ENCODE data around the gene LPIN1.
A peak's percentile ranks its signal among the peaks of the same experiment; 100 is the strongest.

The LPIN1 gene

GRCh38 chr2:11746376-11746806 lies at the start of gene LPIN1:
Gene LPIN1, plus strand, starts transcription at chr2:11746632. Its CDS starts 18,910 bp downstream, at chr2:11765542.
- DNase-seq = peak; percentile 67

GRCh38 chr2:11696736-11697102 lies 49.7 kb upstream of the LPIN1 start:
- no peak for DNase-seq

- DNase-seq = no peak
Measured at GRCh38 chr2:11697103-11697871, 49.1 kb upstream of the LPIN1 start.

GRCh38 chr2:11698009-11698922 lies 48.2 kb upstream of the LPIN1 start:
- no peak for DNase-seq

GRCh38 chr2:11699686-11700670 lies 46.5 kb upstream of the LPIN1 start:
- no peak for DNase-seq

GRCh38 chr2:11701206-11701605 lies 45.2 kb upstream of the LPIN1 start:
- DNase-seq = no peak

DNA sequence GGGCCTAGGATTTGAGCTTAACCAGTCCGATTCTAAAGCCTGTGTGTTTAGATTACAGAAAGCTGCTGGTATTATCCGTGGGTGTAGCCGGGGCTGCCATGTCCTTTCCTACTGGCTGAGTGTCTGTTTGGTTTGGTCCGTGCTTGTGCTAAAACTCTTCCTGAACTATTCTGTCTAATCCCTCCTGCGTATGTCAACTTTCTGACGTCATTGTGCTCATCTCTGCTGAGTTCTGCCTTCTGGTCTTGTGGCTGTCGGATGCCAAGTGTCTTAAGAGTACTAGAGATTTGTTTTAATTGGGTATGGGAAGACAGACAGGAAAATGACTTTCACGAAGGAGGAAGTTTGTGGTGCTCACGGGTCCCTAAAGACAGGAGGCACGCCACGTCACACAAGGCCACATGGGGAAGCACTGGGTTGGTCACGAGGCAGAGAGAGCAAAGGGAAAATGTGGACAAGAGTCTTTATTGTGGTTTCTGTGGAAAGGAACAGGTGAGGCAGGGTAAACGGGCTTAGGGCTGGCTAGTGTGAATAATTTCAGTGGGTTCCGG lies 44.6 kb upstream of the LPIN1 start:
- DNase-seq = no peak

DNA sequence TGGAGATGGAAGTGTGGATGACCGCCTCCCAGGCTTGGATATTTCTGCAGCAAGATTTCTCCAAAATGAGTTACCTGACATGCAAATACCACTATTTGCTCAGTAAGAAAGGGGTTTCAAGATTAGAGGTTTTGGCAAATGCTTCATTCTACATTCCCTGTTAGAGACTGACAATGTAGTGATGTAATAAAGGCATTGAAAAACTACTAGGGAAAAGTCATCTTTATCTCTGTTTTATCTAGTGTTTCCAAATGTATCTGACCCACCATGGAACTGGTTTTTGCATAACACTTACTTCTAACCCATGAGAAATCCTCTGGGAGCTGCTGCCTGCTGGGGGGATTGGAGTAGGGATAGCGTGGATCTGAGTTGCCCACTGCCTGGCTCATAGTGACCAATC lies 43.5 kb upstream of the LPIN1 start:
- no peak for DNase-seq

- no peak for DNase-seq
Measured at GRCh38 chr2:11703700-11704099, 42.7 kb upstream of the LPIN1 start.

DNA sequence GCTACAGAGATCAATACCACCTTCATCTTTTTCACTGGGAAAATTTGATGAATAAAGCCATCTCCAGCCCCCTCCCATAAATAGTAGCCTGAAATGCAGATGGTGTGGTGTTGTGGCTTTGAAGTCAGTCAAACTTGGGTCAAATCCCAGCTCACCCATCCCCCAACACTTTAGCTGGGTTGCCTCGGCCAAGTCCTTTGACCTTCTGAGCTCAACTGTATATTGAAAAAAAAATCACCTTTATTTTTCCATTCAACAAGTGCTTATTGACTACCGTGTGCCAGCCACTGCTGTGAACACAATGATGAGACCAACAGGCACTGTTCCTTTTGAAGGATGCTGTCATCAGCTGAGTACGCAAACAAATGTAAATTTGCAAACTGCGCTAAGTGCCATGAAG lies 41.4 kb upstream of the LPIN1 start:
- DNase-seq = peak; percentile 24

- DNase-seq = no peak
Measured at GRCh38 chr2:11705711-11706110, 40.7 kb upstream of the LPIN1 start.

DNA sequence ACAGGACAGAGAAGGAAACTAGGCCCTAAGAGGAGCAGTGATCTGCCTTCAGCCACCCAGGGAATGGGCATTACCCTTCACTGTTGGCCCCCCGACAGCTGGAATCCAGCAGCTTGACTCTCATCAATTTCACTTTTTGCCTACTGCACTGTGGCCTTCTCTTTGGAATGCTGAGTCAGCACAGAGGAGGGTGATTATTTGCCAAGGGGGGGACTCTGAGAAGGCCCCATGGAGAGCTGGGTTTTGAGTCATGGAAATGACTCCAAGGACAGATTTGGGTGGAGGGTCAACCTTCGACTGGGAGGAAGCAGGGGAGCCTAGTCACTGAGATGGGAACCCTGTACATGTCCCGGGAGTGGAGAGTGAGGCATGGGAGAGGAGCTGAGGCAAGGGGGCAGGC lies 38.3 kb upstream of the LPIN1 start:
- no peak for DNase-seq

DNA sequence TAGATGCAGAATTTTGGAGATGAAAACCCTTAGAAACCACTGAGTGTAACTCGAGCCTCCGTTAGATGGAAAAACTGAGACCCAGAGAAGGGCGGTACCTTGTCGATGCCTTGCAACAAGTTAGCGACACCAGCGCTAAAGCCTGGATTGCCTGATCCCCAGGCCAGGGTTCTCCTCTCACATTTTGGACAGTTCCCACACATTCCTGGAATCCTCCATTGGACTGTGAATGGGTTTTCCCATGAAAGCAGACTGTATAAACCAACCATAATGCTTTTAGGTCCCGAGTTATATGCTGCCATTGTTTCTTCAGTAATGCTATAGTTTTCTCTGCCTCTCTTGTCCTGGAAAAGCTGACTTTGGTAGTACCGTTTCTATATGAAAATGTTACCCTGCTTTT lies 37.1 kb upstream of the LPIN1 start:
- DNase-seq = no peak

GRCh38 chr2:11710210-11710609 lies 36.2 kb upstream of the LPIN1 start:
- DNase-seq = no peak

GRCh38 chr2:11710632-11711353 lies 35.6 kb upstream of the LPIN1 start:
- peak; percentile 6 for DNase-seq

DNA sequence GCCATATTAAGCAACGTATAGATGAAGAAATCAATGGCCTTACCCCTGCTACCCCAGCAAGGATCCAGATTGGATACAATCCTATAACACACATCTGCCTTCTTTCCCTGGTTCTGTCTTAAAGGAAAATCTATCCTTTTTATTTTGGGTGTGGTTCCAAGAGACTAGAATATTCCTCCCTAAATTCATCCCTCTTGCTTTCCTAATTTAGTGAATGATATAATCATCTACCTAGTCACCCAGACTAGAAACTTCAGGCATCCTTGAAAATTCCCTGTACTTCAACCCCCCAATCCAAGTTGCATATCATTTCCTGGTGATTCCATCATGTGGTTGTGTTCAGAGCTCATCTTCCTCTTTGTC lies 35.1 kb upstream of the LPIN1 start:
- DNase-seq = no peak

- no peak for DNase-seq
Measured at GRCh38 chr2:11711751-11712150, 34.7 kb upstream of the LPIN1 start.

DNA sequence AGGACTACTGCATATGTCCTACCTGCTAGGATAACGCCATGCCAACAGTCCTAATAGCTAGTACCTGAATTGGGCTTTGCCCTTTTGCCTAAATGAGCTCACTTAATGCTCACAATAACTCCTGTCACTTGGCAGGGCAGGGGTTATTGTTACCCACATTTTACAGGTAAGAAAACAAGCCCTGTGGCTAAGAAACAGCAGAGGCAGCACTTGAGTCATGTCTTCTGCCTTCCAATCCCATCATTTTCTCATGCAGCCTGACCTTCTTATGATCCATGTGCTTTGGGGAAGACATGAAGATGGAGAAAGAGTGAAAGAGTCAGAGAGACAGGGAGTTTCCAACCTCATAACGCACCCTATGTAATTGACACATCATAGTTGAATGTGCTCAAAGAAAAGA lies 33.6 kb upstream of the LPIN1 start:
- no peak for DNase-seq

- DNase-seq = no peak
Measured at GRCh38 chr2:11713815-11714214, 32.6 kb upstream of the LPIN1 start.

- DNase-seq = no peak
Measured at GRCh38 chr2:11715987-11716652, 30.3 kb upstream of the LPIN1 start.

DNA sequence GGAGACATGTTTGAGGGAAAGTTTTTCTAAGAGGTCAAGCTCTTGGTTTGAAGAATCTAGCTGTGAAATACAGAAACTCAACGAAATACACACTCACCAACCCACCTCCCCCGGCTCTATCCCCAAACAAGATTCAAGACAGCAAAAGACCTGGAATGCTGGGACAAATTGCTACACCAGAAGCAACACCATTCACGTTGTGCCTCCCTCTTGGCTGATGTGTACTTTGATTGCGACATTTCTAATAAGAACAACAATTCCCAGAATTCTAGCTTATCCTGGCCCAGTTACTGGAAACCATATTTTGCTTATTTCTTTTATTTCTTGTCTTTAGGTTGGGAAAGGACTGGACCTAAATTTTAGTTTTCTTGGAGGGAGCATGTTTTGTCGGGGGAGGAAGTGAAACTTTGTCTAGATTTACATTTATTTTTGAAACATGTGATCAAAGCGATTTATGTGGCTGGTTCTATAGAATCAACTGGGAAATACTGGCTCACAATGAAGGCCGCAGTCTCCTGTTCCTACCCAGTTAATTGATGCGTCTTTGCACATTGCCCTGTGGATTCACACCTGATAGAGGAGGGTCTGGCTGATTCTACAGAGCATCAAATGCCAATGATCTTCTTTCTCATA lies 29.6 kb upstream of the LPIN1 start:
- DNase-seq = no peak

Data from NCI-H1092 treated with DMSO at 0.1 percent for 48 hours (cell line).